Measurements from ENCODE around the gene ASCC2.

ASCC2 gene

GRCh38 chr22:29816128-29816527 lies 21.9 kb downstream of the ASCC2 start:
- DNase-seq = no peak

GRCh38 chr22:29815580-29815979 lies 22.5 kb downstream of the ASCC2 start:
- no peak for DNase-seq

GRCh38 chr22:29814003-29814402 lies 24.1 kb downstream of the ASCC2 start:
- DNase-seq = no peak

GRCh38 chr22:29813563-29813962 lies 24.5 kb downstream of the ASCC2 start:
- DNase-seq = no peak

- DNase-seq = no peak
Measured at GRCh38 chr22:29813126-29813525, 24.9 kb downstream of the ASCC2 start.

- no peak for DNase-seq
Measured at GRCh38 chr22:29811377-29811776, 26.7 kb downstream of the ASCC2 start.

GRCh38 chr22:29810216-29810615 lies 27.9 kb downstream of the ASCC2 start:
- DNase-seq = no peak

- no peak for DNase-seq
Measured at GRCh38 chr22:29806196-29806595, 31.9 kb downstream of the ASCC2 start.

- DNase-seq = no peak
Measured at GRCh38 chr22:29804985-29805384, 33.1 kb downstream of the ASCC2 start.

GRCh38 chr22:29803190-29803589 lies 34.9 kb downstream of the ASCC2 start:
- DNase-seq = no peak

GRCh38 chr22:29801796-29802195 lies 36.3 kb downstream of the ASCC2 start:
- no peak for DNase-seq

GRCh38 chr22:29801153-29801552 lies 36.9 kb downstream of the ASCC2 start:
- DNase-seq = peak; percentile 19

- DNase-seq = peak; percentile 80
Measured at GRCh38 chr22:29799217-29799680, 38.8 kb downstream of the ASCC2 start.

- no peak for DNase-seq
Measured at GRCh38 chr22:29798801-29799200, 39.3 kb downstream of the ASCC2 start.

GRCh38 chr22:29798318-29798717 lies 39.8 kb downstream of the ASCC2 start:
- peak; percentile 57 for DNase-seq

- peak; percentile 26 for DNase-seq
Measured at GRCh38 chr22:29797351-29797750, 40.7 kb downstream of the ASCC2 start.

- DNase-seq = no peak
Measured at GRCh38 chr22:29795663-29796062, 42.4 kb downstream of the ASCC2 start.

- no peak for DNase-seq
Measured at GRCh38 chr22:29793396-29793795, 44.7 kb downstream of the ASCC2 start.

GRCh38 chr22:29790061-29790460 lies 48.0 kb downstream of the ASCC2 start:
- DNase-seq = no peak

- no peak for DNase-seq
Measured at GRCh38 chr22:29788339-29789279, 49.5 kb downstream of the ASCC2 start.

- DNase-seq = no peak
Measured at GRCh38 chr22:29787371-29787980, 50.6 kb downstream of the ASCC2 start.

- DNase-seq = no peak
Measured at GRCh38 chr22:29786031-29786430, 52.0 kb downstream of the ASCC2 start.

GRCh38 chr22:29784451-29785361 lies 53.4 kb downstream of the ASCC2 start:
- no peak for DNase-seq

Data from hematopoietic multipotent progenitor cell treated with erythropoietin and hydrocortisone succinate and interleukin-3 and kit ligand, for 6 days (in vitro differentiated cells).